HepG2 (cell line): ENCODE results near the gene ADAMTS2.

ENCODE experiments used
- CERS6 ChIP-seq: sonication (generic); formaldehyde crosslinking; IDR thresholded peaks from 2 replicates; pipeline ENCODE4 v1.5.0; 2020; ENCODE audit warnings: missing genetic modification reagents
- CTCF ChIP-seq: sonication (generic); formaldehyde crosslinking; IDR thresholded peaks from 2 replicates; pipeline ENCODE4 v1.5.0; 2020; ENCODE audit warnings: mild to moderate bottlenecking, missing genetic modification reagents, moderate library complexity
- ELF3 ChIP-seq: IDR thresholded peaks from 2 replicates; pipeline ENCODE4 v1.6.1; 2016; ENCODE audit warnings: missing genetic modification reagents, missing compliant biosample characterization
- FOSL2 ChIP-seq: sonication (generic); formaldehyde crosslinking; IDR thresholded peaks from 2 replicates; pipeline ENCODE4 v1.4.0; 2020; ENCODE audit warnings: missing genetic modification reagents
- POLR2A ChIP-seq, 2 experiments: IDR thresholded peaks; 2 replicates each; pipeline ENCODE4 v1.6.1; 2011; ENCODE audit warnings: low read depth in 2 of 2, low read length in 2 of 2, mild to moderate bottlenecking in 1 of 2, moderate library complexity in 1 of 2; ENCODE audit not compliant: insufficient read depth in 1 of 2
- POLR2AphosphoS5 ChIP-seq: IDR thresholded peaks from 2 replicates; pipeline ENCODE4 v1.6.1; 2012; ENCODE audit warnings: low read depth, low read length
- RELA ChIP-seq: sonication (generic); formaldehyde crosslinking; IDR thresholded peaks from 2 replicates; pipeline ENCODE4 v1.4.0; 2020; ENCODE audit warnings: missing genetic modification reagents
- ZNF10 ChIP-seq: sonication (generic); formaldehyde crosslinking; IDR thresholded peaks from 2 replicates; pipeline ENCODE4 v1.4.0; 2020; ENCODE audit warnings: mild to moderate bottlenecking, low read depth, missing genetic modification reagents, borderline replicate concordance
- ZNF614 ChIP-seq: IDR thresholded peaks from 2 replicates; pipeline ENCODE4 v1.6.1; 2018; ENCODE audit warnings: missing biosample characterization, missing genetic modification reagents, inconsistent platforms, borderline replicate concordance
- TF ChIP-seq, protein P1 (sequence below): sonication (generic); formaldehyde crosslinking; IDR thresholded peaks from 2 replicates; pipeline ENCODE4 v1.9.0; 2021; ENCODE audit warnings: missing genetic modification reagents, borderline replicate concordance

DNA sequence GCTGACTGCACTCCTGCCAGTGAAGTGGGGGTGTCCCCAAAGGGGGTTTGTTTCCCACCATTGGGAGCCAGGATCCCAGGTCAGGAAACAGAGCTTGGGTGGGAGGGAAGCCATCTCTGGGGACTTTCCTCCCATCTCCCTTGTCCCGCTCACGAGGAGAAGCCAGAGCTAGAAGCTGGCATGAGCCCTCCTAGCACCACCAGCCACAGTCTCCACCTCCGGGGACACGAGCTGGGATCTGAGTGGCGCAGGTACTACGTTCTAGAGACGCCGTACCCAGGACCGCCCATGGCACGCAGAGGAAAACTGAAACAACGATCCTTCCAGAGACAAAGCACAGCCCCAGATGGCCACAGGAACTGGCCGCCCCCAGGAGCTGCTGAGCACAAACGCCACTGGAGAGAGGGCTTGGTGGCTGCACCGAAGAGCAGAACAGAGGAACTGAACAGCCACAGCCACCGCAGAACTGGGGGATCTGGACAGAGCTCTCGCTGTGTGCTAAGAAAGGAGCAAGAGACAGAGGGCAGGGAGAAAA lies 29.8 kb downstream of the ADAMTS2 start:
- TF ChIP-seq CTCF (no peak), ELF3 (CRISPR knock-in tag) (no peak), ZNF614 (CRISPR knock-in tag) (no peak), FOSL2 (CRISPR knock-in tag) (no peak), ZNF10 (CRISPR knock-in tag) (no peak), POLR2A (IDR thresholded peaks at IDR 0.05; ENCODE audit: insufficient read depth in 1 of 2, low read depth in 2 of 2, low read length in 2 of 2) (no peak), RELA (CRISPR knock-in tag) (no peak), POLR2AphosphoS5 (no peak), CERS6 (CRISPR knock-in tag) (no peak)
- TF ChIP-seq, protein P1, sequence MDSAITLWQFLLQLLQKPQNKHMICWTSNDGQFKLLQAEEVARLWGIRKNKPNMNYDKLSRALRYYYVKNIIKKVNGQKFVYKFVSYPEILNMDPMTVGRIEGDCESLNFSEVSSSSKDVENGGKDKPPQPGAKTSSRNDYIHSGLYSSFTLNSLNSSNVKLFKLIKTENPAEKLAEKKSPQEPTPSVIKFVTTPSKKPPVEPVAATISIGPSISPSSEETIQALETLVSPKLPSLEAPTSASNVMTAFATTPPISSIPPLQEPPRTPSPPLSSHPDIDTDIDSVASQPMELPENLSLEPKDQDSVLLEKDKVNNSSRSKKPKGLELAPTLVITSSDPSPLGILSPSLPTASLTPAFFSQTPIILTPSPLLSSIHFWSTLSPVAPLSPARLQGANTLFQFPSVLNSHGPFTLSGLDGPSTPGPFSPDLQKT (CRISPR knock-in tag) = no peak
